Peyer's patch (tissue), 4 donors: ENCODE measurements around the gene SUSD4.

Experiments used
- CTCF ChIP-seq, 6 experiments: fragments of 450-650 bp in 4 of 6; fragments of 200-600 bp in 2 of 6; sonication (generic) in 1 of 6; IDR thresholded peaks; one replicate each; pipeline ENCODE4 v1.5.1; 2017 to 2019; ENCODE audit warnings: antibody characterized with exemption in 6 of 6, mild to moderate bottlenecking in 3 of 6, moderate library complexity in 1 of 6
- POLR2A ChIP-seq, 2 donors: fragments of 450-650 bp; IDR thresholded peaks; one replicate each; pipeline ENCODE4 v1.5.1; 2017; ENCODE audit warnings: antibody characterized with exemption in 2 of 2, mild to moderate bottlenecking in 2 of 2, moderate library complexity in 2 of 2

- no peak for TF ChIP-seq CTCF (IDR thresholded peaks at IDR 0.05)
- TF ChIP-seq POLR2A (IDR thresholded peaks at IDR 0.05) = no peak
These were observed 29.6 kb upstream of the SUSD4 start, which contains the start of gene CCDC185 for GRCh38 chr1:223393275-223394214.
